HCT116 (cell line): ENCODE results near the gene DTNB. TPM values are rescaled to one million over a fixed set of nuclear protein-coding genes. Genes with fewer than 3 reads are reported as not detected.

Source experiments
- ATAC-seq: fragments of 200-7000 bp; cut with Tn5 transposase; 2 replicates; pipeline ENCODE4 v1.9.1; 2020; ENCODE audit warnings: mild to moderate bottlenecking, moderate library complexity
- BruUV-seq: library from RNA; stranded (reverse); fragments of 400-500 nt; replicated peaks from 2 replicates; lab custom pipeline; 2021; lab: Mats Ljungman, UMichigan
- CTCF ChIA-PET: fragments of 300-600 bp; sonication (Branson Sonifier 250); formaldehyde crosslinking; loops from one replicate; lab custom pipeline; 2021; ENCODE audit warnings: antibody characterized with exemption; lab: Charles Lee
- POLR2A ChIA-PET: fragments of 300-600, 350-600 bp; sonication (Branson Sonifier 250); formaldehyde crosslinking; loops from one replicate; lab custom pipeline; 2021; ENCODE audit warnings: antibody characterized with exemption; lab: Charles Lee
- RAD21 ChIA-PET, 2 experiments: fragments of 300-600 bp; sonication (Branson Sonifier 250); formaldehyde crosslinking; loops; one replicate each; lab custom pipeline; 2023; ENCODE audit warnings: low total read pairs in 2 of 2; ENCODE audit not compliant: uncharacterized antibody in 2 of 2, unreplicated experiment in 2 of 2, low non-redundant PET in 1 of 2; lab: Charles Lee
- DNase-seq: peaks from one replicate; pipeline ENCODE4 v3.0.0-alpha.2; 2010; ENCODE audit warnings: low read depth, low spot score
- H2AFZ ChIP-seq: fragments of 200-600 bp; shearing (Covaris generic), sonication (generic); 2 replicates; pipeline ENCODE4 v1.6.1; 2017; ENCODE audit warnings: low read depth, mixed run types, mixed read lengths, antibody characterized with exemption, low read length; ENCODE audit not compliant: poor library complexity, severe bottlenecking
- H3K27ac ChIP-seq: 2 replicates; pipeline ENCODE4 v1.5.1; 2012; ENCODE audit warnings: low read depth, low read length
- H3K27me3 ChIP-seq: fragments of 200-600 bp; sonication (generic); 2 replicates; pipeline ENCODE4 v1.6.1; 2016; ENCODE audit warnings: mixed run types, low read length, mixed read lengths; ENCODE audit not compliant: insufficient read depth
- H3K36me3 ChIP-seq, 2 experiments: fragments of 200-500 bp in 1 of 2; fragments of 200-600 bp in 1 of 2; sonication (Bioruptor generic) in 1 of 2; sonication (generic) in 1 of 2; 2 replicates each; pipeline versions ENCODE4 v1.5.1 to v1.6.1; 2014 to 2016; ENCODE audit warnings: low read length in 2 of 2, inconsistent platforms in 1 of 2, mixed read lengths in 1 of 2, mixed run types in 1 of 2; ENCODE audit not compliant: insufficient read depth in 2 of 2, control insufficient read depth in 1 of 2
- H3K4me1 ChIP-seq, 2 experiments: fragments of 200-600 bp in 1 of 2; sonication (generic) in 1 of 2; 2 replicates each; pipeline versions ENCODE4 v1.5.1 to v1.6.1; 2012 to 2017; ENCODE audit warnings: low read length in 2 of 2, inconsistent platforms in 1 of 2, mild to moderate bottlenecking in 1 of 2, mixed read lengths in 1 of 2, mixed run types in 1 of 2, moderate library complexity in 1 of 2; ENCODE audit not compliant: insufficient read depth in 2 of 2, control insufficient read depth in 1 of 2
- H3K4me2 ChIP-seq: fragments of 200-600 bp; sonication (generic); 2 replicates; pipeline ENCODE4 v1.6.1; 2017; ENCODE audit warnings: mixed run types, low read length, mixed read lengths
- H3K4me3 ChIP-seq, 2 experiments: fragments of 200-600 bp in 1 of 2; sonication (generic) in 1 of 2; replicated peaks in 1 of 2; 2 replicates each; pipeline ENCODE4 v1.5.1; 2011 to 2016; ENCODE audit warnings: low read length in 2 of 2, control low read depth in 1 of 2, low read depth in 1 of 2, mild to moderate bottlenecking in 1 of 2, mixed read lengths in 1 of 2, mixed run types in 1 of 2
- H3K79me2 ChIP-seq: fragments of 200-600 bp; sonication (generic); 2 replicates; pipeline ENCODE4 v1.6.1; 2017; ENCODE audit warnings: mild to moderate bottlenecking, mixed run types, low read length, moderate library complexity, mixed read lengths; ENCODE audit not compliant: insufficient read depth
- H3K9ac ChIP-seq: fragments of 200-600 bp; sonication (generic); 2 replicates; pipeline ENCODE4 v1.6.1; 2016; ENCODE audit warnings: low read length, mixed read lengths
- H3K9me2 ChIP-seq: fragments of 200-600 bp; sonication (generic), shearing (Covaris generic); 2 replicates; pipeline ENCODE4 v1.6.1; 2017; ENCODE audit warnings: mixed run types, mild to moderate bottlenecking, moderate library complexity; ENCODE audit not compliant: insufficient read depth
- H3K9me3 ChIP-seq, 2 experiments: fragments of 200-500 bp in 1 of 2; fragments of 200-600 bp in 1 of 2; sonication (Bioruptor generic) in 1 of 2; sonication (generic) in 1 of 2; 2 replicates each; pipeline ENCODE4 v1.6.1; 2014 to 2017; ENCODE audit warnings: low read length in 2 of 2, mixed read lengths in 2 of 2, inconsistent platforms in 1 of 2, low read depth in 1 of 2, mild to moderate bottlenecking in 1 of 2, mixed run types in 1 of 2, moderate library complexity in 1 of 2; ENCODE audit not compliant: control insufficient read depth in 1 of 2, insufficient read depth in 1 of 2
- H4K20me1 ChIP-seq: fragments of 200-600 bp; sonication (generic), shearing (Covaris generic); 2 replicates; pipeline ENCODE4 v1.6.1; 2017; ENCODE audit warnings: mixed run types, mild to moderate bottlenecking, moderate library complexity; ENCODE audit not compliant: insufficient read depth
- CEBPB ChIP-seq: IDR thresholded peaks from 2 replicates; pipeline ENCODE4 v1.6.1; 2012; ENCODE audit warnings: low read depth
- FOSL1 ChIP-seq: IDR thresholded peaks from 2 replicates; pipeline ENCODE4 v1.6.1; 2012; ENCODE audit warnings: low read depth
- JUND ChIP-seq: IDR thresholded peaks from 2 replicates; pipeline ENCODE4 v1.6.1; 2012
- POLR2A ChIP-seq: IDR thresholded peaks from 2 replicates; pipeline ENCODE4 v1.7.0; 2011; ENCODE audit warnings: borderline replicate concordance; ENCODE audit not compliant: insufficient read depth, insufficient read length; ENCODE audit errors: extremely low read depth
- POLR2AphosphoS5 ChIP-seq: IDR thresholded peaks from 2 replicates; pipeline ENCODE4 v1.6.1; 2011; ENCODE audit warnings: mild to moderate bottlenecking, low read depth, low read length, moderate library complexity
- SIN3A ChIP-seq: IDR thresholded peaks from 2 replicates; pipeline ENCODE4 v1.6.1; 2012; ENCODE audit warnings: low read depth
- SRF ChIP-seq: IDR thresholded peaks from 2 replicates; pipeline ENCODE4 v1.6.1; 2012; ENCODE audit warnings: low read depth
- YY1 ChIP-seq: IDR thresholded peaks from 2 replicates; pipeline ENCODE4 v1.6.1; 2011; ENCODE audit warnings: low read length, low read depth, moderate library complexity, mild to moderate bottlenecking; ENCODE audit not compliant: insufficient replicate concordance; ENCODE audit errors: extremely low read depth
- intact Hi-C: fragments of 100-400 bp; cut with micrococcal nuclease; formaldehyde crosslinking; loops from 2 replicates; pipeline ENCODE4 v1.10.0; 2022
- total RNA-seq: library from RNA; stranded (reverse); gene quantifications from one replicate; pipeline ENCODE4 v1.2.1, GENCODE V29; 2021; ENCODE audit not compliant: unreplicated experiment
- TF ChIP-seq, protein P1 (sequence below), 3 experiments: fragments of 200-600 bp in 1 of 3; sonication (generic) in 1 of 3; IDR thresholded peaks in 2 of 3; conservative IDR thresholded peaks in 1 of 3; 2 replicates each; pipeline ENCODE4 v1.5.1; 2012 to 2017; ENCODE audit warnings: low read depth in 2 of 3, low read length in 2 of 3, antibody characterized with exemption in 1 of 3, borderline replicate concordance in 1 of 3, control low read depth in 1 of 3, mild to moderate bottlenecking in 1 of 3, mixed read lengths in 1 of 3, mixed run types in 1 of 3, moderate library complexity in 1 of 3; ENCODE audit not compliant: insufficient read depth in 1 of 3
- TF ChIP-seq, protein P2 (sequence below): IDR thresholded peaks from 2 replicates; pipeline ENCODE4 v1.6.1; 2012
- TF ChIP-seq, protein P3 (sequence below): IDR thresholded peaks from 2 replicates; pipeline ENCODE4 v1.6.1; 2012; ENCODE audit warnings: low read depth
- TF ChIP-seq, protein P4 (sequence below): IDR thresholded peaks from 2 replicates; pipeline ENCODE4 v1.6.1; 2011; ENCODE audit warnings: mild to moderate bottlenecking, low read length, moderate library complexity; ENCODE audit not compliant: insufficient replicate concordance; ENCODE audit errors: extremely low read depth

DTNB gene
- total RNA-seq, 1 experiment from 2014 or later: 30.2 TPM

DNA sequence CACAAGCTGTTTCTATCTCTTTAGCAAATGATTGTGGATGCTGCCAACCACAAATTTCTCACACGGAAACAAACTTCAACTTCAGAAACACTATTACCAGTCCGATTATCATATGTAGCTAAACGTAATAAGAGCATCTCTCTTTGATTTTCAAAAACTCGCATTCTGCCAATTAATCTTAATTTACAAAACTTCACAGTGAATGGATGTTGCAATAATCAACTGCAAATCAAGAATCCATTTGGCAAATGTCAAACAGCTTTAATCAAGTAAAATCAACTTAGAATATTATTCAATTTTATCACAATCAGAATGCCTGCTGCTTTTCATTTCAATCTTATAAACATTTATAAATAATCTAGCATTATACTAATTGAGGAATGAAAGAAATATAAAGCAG lies 54.2 kb downstream of the DTNB start:
- no peak overlapping the region for H2AFZ ChIP-seq
- CTCF ChIA-PET: interaction anchor here (1.3 to 2.4 kb wide), 2 partner anchors 12 to 46 kb away, joined by 5 to 12 read pairs; no protein-coding TSS in a partner anchor
- RAD21 ChIA-PET: no interaction called here
- no peak overlapping the region for H3K27ac ChIP-seq
- no peak for TF ChIP-seq SRF
- POLR2A ChIA-PET: no interaction called here
- ATAC-seq: no peak
- no TSS peak for BruUV-seq
- intact Hi-C loops: no loop called here
- H3K9me3 ChIP-seq: no peaks in the 10 kb centered on the region
- H3K9ac ChIP-seq: no peak overlapping the region
- H3K9me2 ChIP-seq: no peaks in the 10 kb centered on the region
- H3K79me2 ChIP-seq: no peaks in the 10 kb centered on the region
- peaks cover 12 to 15% of the 10 kb centered on the region in 2 experiments for H3K4me1 ChIP-seq
- no peaks in the 10 kb centered on the region for H4K20me1 ChIP-seq
- no peaks in the 10 kb centered on the region for H3K36me3 ChIP-seq
- H3K27me3 ChIP-seq: no peaks in the 10 kb centered on the region
- peak overlapping the region; percentile 17; the same call in 1 of the 2 replicates for H3K4me2 ChIP-seq
- H3K4me3 ChIP-seq: no peak overlapping the region
- DNase-seq: no peak

DNA sequence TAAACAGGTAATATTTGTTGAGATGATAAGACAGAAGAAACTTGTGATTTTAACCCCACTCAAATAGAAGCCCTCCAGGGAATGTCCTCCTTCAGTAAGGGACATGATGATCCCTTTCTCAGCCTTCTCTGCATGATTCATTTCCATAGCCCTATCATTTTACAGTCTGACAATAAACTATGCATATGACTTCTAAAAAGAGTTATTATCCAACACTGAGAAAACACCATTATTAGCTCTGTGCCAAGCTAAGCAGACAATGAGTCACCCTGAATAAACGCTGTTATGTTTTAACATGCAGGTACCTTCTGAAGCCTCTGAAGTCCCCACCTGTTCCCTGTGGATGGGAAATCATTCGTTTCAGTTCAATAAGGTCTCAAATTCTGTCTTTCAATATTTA lies 54.7 kb downstream of the DTNB start:
- ChIA-PET POLR2A (no interaction called here), CTCF (interaction anchor here (1.3 to 2.4 kb wide), 3 partner anchors 11 to 81 kb away, joined by 3 to 12 read pairs (median 5); no protein-coding TSS in a partner anchor), RAD21 (no interaction called here)
- peak; percentile 82 for ATAC-seq
- Histone ChIP-seq H3K4me2 (peak overlapping the region; percentile 17; the same call in 1 of the 2 replicates), H3K36me3 (no peaks in the 10 kb centered on the region), H3K79me2 (no peaks in the 10 kb centered on the region), H3K9me3 (no peaks in the 10 kb centered on the region), H2AFZ (no peak overlapping the region), H3K9me2 (no peaks in the 10 kb centered on the region), H3K27ac (no peak overlapping the region), H3K4me3 (no peak overlapping the region), H3K27me3 (no peaks in the 10 kb centered on the region), H3K9ac (no peak overlapping the region), H4K20me1 (no peaks in the 10 kb centered on the region), H3K4me1 (peaks cover 12 to 15% of the 10 kb centered on the region in 2 experiments)
- intact Hi-C loops: no loop called here
- peak; percentile 53 for DNase-seq
- BruUV-seq: no TSS peak
- TF ChIP-seq, protein P1, sequence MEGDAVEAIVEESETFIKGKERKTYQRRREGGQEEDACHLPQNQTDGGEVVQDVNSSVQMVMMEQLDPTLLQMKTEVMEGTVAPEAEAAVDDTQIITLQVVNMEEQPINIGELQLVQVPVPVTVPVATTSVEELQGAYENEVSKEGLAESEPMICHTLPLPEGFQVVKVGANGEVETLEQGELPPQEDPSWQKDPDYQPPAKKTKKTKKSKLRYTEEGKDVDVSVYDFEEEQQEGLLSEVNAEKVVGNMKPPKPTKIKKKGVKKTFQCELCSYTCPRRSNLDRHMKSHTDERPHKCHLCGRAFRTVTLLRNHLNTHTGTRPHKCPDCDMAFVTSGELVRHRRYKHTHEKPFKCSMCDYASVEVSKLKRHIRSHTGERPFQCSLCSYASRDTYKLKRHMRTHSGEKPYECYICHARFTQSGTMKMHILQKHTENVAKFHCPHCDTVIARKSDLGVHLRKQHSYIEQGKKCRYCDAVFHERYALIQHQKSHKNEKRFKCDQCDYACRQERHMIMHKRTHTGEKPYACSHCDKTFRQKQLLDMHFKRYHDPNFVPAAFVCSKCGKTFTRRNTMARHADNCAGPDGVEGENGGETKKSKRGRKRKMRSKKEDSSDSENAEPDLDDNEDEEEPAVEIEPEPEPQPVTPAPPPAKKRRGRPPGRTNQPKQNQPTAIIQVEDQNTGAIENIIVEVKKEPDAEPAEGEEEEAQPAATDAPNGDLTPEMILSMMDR (IDR thresholded peaks at IDR 0.05 in 2 of 3, conservative IDR thresholded peaks at IDR 0.05 in 1 of 3; ENCODE audit: borderline replicate concordance in 1 of 3, insufficient read depth in 1 of 3, low read depth in 2 of 3, low read length in 2 of 3): no peak
- TF ChIP-seq SIN3A: no peak
- peak; percentile 72 for TF ChIP-seq FOSL1
- no peak for TF ChIP-seq POLR2A
- no peak for TF ChIP-seq CEBPB
- no peak for TF ChIP-seq POLR2AphosphoS5
- TF ChIP-seq SRF: no peak
- no peak for TF ChIP-seq YY1
- TF ChIP-seq, protein P2, sequence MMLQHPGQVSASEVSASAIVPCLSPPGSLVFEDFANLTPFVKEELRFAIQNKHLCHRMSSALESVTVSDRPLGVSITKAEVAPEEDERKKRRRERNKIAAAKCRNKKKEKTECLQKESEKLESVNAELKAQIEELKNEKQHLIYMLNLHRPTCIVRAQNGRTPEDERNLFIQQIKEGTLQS: 0 out of 2 replicates have a peak, but pooled peaks have one; percentile 16
- TF ChIP-seq, protein P3, sequence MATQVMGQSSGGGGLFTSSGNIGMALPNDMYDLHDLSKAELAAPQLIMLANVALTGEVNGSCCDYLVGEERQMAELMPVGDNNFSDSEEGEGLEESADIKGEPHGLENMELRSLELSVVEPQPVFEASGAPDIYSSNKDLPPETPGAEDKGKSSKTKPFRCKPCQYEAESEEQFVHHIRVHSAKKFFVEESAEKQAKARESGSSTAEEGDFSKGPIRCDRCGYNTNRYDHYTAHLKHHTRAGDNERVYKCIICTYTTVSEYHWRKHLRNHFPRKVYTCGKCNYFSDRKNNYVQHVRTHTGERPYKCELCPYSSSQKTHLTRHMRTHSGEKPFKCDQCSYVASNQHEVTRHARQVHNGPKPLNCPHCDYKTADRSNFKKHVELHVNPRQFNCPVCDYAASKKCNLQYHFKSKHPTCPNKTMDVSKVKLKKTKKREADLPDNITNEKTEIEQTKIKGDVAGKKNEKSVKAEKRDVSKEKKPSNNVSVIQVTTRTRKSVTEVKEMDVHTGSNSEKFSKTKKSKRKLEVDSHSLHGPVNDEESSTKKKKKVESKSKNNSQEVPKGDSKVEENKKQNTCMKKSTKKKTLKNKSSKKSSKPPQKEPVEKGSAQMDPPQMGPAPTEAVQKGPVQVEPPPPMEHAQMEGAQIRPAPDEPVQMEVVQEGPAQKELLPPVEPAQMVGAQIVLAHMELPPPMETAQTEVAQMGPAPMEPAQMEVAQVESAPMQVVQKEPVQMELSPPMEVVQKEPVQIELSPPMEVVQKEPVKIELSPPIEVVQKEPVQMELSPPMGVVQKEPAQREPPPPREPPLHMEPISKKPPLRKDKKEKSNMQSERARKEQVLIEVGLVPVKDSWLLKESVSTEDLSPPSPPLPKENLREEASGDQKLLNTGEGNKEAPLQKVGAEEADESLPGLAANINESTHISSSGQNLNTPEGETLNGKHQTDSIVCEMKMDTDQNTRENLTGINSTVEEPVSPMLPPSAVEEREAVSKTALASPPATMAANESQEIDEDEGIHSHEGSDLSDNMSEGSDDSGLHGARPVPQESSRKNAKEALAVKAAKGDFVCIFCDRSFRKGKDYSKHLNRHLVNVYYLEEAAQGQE: no peak
- peak; percentile 70 for TF ChIP-seq JUND
- TF ChIP-seq, protein P4, sequence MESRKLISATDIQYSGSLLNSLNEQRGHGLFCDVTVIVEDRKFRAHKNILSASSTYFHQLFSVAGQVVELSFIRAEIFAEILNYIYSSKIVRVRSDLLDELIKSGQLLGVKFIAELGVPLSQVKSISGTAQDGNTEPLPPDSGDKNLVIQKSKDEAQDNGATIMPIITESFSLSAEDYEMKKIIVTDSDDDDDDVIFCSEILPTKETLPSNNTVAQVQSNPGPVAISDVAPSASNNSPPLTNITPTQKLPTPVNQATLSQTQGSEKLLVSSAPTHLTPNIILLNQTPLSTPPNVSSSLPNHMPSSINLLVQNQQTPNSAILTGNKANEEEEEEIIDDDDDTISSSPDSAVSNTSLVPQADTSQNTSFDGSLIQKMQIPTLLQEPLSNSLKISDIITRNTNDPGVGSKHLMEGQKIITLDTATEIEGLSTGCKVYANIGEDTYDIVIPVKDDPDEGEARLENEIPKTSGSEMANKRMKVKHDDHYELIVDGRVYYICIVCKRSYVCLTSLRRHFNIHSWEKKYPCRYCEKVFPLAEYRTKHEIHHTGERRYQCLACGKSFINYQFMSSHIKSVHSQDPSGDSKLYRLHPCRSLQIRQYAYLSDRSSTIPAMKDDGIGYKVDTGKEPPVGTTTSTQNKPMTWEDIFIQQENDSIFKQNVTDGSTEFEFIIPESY: no peak
